ENCODE results near the gene MYL3.

MYL3 gene

DNA sequence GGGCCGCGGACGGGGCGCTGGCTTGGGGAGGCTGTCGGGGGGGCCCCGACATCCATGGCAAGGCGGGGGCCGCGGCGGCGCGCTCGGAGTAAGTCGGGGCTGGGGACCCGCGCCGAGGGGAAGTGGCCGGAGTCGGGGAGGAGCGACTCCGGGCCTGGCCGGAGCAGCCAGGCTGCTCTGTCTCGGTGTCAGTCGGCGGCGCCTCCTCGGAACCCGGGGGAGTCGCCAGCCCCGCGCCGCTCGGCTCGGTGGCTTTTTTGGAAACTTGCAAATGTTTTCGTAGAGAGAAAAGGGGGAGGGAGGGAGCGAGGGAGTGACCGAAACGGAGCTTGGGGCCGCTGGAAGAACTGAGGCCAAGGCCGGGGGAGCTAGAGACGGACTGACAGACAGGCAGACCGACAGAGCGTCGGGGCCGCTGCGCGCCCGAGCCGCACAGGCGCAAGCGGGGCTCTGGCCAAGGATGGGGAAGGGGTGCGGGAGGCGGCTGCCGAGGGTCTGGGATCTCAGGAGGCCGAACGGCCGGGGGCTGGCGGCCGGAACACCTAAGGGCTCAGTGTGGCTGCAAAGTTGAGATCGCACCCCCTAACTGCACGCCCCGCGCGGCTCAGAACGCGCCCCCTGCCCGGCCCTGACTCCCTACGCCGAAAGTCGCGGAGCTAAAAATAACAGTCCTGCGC, 19.3 kb upstream of the MYL3 start:
- no peak for TF ChIP-seq ZFX (IDR thresholded peaks at IDR 0.05)
- TF ChIP-seq CTCF (conservative IDR thresholded peaks at IDR 0.05) = no peak
- H3K27ac ChIP-seq = no peak overlapping the region

DNA sequence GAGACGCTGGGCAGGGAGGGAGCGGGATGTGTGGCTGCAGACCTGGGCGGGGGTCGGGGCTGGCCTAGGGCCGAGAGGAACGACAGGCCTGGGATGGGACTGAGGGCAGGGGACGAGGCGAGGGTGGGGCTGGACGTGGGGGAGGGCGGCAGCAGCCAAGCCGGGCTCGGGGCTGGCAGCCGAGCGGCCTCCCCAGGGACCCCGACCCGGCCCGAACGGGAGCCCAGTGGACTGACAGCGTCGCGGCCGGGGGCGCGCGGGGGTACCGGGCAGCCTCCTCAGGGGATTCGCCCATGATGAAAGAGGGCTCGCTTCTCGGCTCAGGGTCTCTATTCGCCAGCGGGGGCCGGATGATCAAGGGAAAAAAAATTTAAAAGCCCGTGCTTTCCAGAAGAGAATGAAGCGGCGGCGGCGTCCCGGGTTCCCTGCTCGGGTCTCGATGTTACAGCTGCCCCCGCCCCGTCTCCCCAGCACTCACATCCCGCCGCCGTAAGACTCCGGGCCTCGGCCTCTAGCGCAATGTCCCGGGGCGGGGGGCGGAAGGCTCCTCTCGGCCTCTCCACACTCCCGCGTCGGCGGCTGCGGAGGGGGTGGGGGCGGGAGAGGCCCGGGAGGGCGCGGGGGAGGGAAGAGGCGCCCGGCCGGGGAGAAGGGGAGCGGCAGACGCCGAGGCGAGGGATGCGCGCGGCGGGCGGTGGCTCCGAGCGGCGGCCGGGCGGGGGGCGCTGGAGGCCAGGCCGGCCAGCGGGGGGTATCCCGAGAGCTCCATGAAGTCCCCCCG, 18.5 kb upstream of the MYL3 start:
- no peak for TF ChIP-seq CTCF (conservative IDR thresholded peaks at IDR 0.05)
- no peak for TF ChIP-seq ZFX (IDR thresholded peaks at IDR 0.05)
- H3K27ac ChIP-seq = no peak overlapping the region

GRCh38 chr3:46880884-46881595, 17.8 kb upstream of the MYL3 start:
- no peak overlapping the region for H3K27ac ChIP-seq
- no peak for TF ChIP-seq ZFX (IDR thresholded peaks at IDR 0.05)

- TF ChIP-seq CTCF (conservative IDR thresholded peaks at IDR 0.05) (no peak), ZFX (IDR thresholded peaks at IDR 0.05) (no peak)
- H3K27ac ChIP-seq = no peak overlapping the region
Measured at GRCh38 chr3:46878781-46879436, 15.7 kb upstream of the MYL3 start.

- no peak within 1 kb of the TSS for H3K27ac ChIP-seq
- TF ChIP-seq ZFX (IDR thresholded peaks at IDR 0.05) (no peak), CTCF (conservative IDR thresholded peaks at IDR 0.05) (no peak)
Measured at GRCh38 chr3:46877406-46878125, 14.3 kb upstream of the MYL3 start, which contains the start of gene PTH1R. TSS of gene PTH1R (plus strand) at chr3:46877721. CDS start at chr3:46883560, 5,839 bp downstream.

DNA sequence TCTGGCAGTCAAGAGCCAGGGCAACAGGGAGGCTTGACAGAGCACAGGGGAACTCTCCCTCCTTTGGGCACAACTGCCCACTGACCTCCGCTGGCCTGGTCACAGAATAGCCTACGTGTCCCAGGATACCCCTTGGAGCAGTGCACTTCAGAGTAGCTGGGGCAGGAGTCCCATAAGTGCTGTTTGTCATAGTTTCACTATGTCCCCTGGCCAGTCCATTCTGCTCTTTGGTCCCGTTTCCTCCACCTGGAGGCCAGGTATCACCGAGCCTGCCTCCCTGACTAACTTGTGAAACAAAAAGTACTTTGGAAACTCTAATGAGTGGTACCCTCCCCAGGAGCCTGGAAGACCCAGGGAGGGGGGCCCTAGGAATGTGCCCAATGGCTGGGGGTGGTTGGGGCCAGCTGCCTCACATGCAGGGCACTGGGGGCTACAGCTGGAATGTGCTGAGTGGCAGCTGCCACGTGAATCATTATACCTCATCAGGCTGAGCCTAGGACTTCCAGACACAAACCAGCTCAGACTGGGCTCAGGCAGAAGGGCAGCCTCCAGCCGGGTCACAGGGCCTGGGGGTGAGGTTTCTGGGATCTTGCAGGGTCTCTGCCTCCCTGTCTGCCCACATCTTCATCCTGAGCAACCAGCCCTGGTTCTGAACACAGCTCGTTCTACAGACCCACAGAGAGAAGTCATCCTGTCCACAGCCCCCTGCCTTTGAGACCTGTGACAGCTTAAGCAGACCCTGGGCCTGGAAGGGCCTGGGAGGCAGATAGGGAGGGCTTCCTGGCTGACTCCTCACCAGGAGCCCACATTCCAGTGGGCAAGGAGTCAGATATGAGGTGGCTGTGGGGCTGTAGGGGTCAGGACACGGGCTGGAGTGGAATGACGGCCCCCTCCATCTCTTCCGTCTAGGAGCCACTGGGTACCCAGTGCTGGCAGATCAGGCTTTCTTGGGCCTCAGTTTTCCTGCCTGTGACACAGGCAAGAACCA, 13.4 kb upstream of the MYL3 start:
- no peak for TF ChIP-seq ZFX (IDR thresholded peaks at IDR 0.05)
- no peak for TF ChIP-seq CTCF (conservative IDR thresholded peaks at IDR 0.05)
- no peak overlapping the region for H3K27ac ChIP-seq
